ENCODE data around the gene PPIE.

- TF ChIP-seq CTCF (IDR thresholded peaks at IDR 0.05 in 2 of 3, conservative IDR thresholded peaks at IDR 0.05 in 1 of 3; ENCODE audit: borderline replicate concordance in 1 of 3, insufficient read depth in 1 of 3, low read depth in 2 of 3, low read length in 2 of 3) = no peak
- no peak for TF ChIP-seq EZH2 (IDR thresholded peaks at IDR 0.05)
- TF ChIP-seq POLR2A (IDR thresholded peaks at IDR 0.05; ENCODE audit: borderline replicate concordance, extremely low read depth, insufficient read depth, insufficient read length) = no peak
- TF ChIP-seq SP1 (IDR thresholded peaks at IDR 0.05; ENCODE audit: low read depth) = no peak
- no peak for TF ChIP-seq MAX (IDR thresholded peaks at IDR 0.05)
- no peak for TF ChIP-seq REST (IDR thresholded peaks at IDR 0.05; ENCODE audit: low read depth)
- no peak for TF ChIP-seq POLR2AphosphoS5 (IDR thresholded peaks at IDR 0.05; ENCODE audit: low read depth, low read length)
- no peak for TF ChIP-seq YY1 (IDR thresholded peaks at IDR 0.05; ENCODE audit: extremely low read depth, insufficient replicate concordance, low read depth, low read length)
- TF ChIP-seq ZNF274 (IDR thresholded peaks at IDR 0.05; ENCODE audit: low read depth, low read length) = no peak
- no peak for TF ChIP-seq JUND (IDR thresholded peaks at IDR 0.05)
- TF ChIP-seq EZH2phosphoT487 (IDR thresholded peaks at IDR 0.05; ENCODE audit: borderline replicate concordance) = no peak
- TF ChIP-seq SIN3A (IDR thresholded peaks at IDR 0.05; ENCODE audit: low read depth) = no peak
- TF ChIP-seq SRF (IDR thresholded peaks at IDR 0.05; ENCODE audit: low read depth) = no peak
Observed at GRCh38 chr1:39711966-39712340, 26.7 kb upstream of the PPIE start.

Measured in HCT116 (cell line).